RPMI8226 (cell line): ENCODE measurements around the gene BCR.

ENCODE experiments used
- DNase-seq: peaks from one replicate; pipeline ENCODE4 v3.0.0-alpha.2; 2015

The BCR gene

GRCh38 chr22:23218867-23219251, 38.5 kb downstream of the BCR start:
- DNase-seq: no peak

- no peak for DNase-seq
These were observed 39.0 kb downstream of the BCR start for GRCh38 chr22:23219317-23219716.

DNA sequence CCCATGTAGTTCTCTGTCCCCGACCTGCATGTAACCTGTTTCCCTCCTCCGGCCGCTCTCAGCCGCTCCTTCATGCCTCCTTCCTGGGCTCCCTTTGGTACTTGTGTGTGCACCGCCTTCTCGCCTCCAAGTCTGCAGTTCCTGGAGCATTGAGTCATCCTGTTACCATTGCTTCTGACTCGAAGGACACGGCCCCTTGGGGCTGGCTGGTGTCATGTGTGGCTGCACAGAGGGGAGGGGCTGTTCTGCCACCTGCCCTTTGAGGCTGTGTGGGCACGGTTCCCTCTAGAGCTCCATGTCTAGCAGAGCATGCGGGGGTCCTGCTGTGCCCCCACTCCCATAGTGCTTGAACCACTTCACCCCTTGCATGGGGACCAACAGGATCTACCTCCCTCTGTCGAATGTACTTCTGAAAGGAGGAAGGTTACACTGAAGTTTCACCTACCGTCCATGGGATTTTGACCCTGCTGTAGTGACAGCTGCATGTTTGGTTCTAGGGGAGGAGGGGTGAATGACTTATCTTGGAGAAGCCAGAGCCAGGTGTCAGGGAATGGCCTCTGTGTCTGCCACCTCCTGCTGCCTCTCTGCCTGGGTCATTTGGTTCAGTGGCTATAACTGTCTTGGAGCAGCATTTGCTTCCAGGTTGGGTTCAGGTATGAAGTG, 39.6 kb downstream of the BCR start:
- no peak for DNase-seq

DNA sequence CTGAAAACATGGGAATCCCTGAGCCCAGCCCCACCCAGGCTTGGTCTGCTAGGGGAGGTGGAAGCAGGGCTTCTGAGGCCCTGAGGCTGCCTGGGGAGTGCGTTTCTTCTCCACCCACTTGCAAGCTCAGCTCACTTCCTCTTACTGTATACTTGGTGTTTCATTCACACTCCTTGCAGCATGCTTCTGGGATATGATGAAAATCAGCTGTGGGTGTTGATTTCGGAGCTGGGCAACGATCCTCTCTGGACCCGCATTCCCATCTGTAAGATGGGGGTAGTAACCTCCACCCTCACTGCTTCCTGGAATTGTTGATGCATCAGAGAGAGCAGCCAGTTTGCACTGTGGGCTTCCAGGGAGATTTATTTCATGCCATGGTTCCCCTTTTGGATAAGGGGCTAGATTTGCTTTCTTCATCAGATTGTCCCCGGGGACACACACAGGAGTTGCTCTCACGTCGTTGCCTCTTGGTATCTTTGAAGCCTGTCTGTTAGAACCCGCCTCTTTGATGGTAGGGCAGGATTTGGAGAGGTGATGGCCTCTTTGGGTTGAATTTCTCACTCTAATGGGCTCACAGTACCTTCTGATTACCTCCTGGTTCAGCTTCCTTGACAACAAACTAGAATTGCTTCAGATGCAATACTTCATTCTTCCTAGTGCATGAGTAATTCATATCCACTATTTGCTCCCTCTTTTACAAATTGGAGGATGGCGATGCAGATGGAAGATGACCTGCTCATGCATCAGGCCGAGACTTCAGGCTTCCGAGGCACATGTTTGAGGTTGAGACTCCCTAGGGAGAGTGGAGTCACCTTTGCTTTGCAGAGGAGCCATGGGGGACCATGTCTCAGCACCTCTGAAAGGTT, 40.4 kb downstream of the BCR start:
- no peak for DNase-seq

- DNase-seq: no peak
These were observed 41.1 kb downstream of the BCR start for GRCh38 chr22:23221351-23221804.

GRCh38 chr22:23222033-23222792, 41.9 kb downstream of the BCR start:
- no peak for DNase-seq

DNA sequence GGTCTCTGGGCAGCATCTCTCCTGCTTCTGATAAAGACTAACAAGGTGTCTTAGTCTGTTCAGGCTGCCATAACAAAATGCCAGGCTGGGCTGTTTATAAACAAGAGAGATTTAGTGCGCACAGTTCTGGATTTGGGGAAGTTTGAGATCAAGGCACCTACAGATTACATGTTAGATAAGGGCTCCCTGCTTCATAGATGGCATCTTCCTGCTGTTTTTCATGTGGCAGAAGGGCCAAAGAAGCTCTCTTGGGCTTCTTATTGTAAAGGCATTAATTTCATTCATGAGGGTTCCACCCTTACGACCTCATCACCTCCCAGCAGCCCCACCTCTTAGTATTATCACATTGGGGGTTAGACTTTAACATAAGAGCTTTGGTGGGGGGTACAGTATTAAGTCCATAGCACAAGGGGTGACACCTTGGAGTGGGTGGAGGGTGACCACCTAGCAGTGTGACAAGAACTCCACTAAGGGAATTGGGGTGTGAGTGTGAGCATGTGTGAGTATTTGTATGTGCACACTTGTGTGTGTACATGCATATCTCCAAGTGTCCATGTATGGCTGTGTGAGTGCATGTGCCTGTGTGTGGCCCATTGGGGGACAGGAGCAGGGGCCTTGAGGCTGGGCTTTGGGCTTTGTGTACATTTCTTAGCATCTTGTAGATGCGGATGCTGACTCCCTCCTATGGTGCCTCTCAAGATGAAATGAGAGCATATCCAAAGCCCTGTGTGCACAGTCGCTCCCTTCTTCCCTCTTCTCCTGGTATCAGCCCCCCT, 42.7 kb downstream of the BCR start:
- DNase-seq: no peak

- no peak for DNase-seq
These were observed 43.4 kb downstream of the BCR start for GRCh38 chr22:23223569-23224317.

GRCh38 chr22:23224846-23225245, 44.5 kb downstream of the BCR start:
- no peak for DNase-seq

DNA sequence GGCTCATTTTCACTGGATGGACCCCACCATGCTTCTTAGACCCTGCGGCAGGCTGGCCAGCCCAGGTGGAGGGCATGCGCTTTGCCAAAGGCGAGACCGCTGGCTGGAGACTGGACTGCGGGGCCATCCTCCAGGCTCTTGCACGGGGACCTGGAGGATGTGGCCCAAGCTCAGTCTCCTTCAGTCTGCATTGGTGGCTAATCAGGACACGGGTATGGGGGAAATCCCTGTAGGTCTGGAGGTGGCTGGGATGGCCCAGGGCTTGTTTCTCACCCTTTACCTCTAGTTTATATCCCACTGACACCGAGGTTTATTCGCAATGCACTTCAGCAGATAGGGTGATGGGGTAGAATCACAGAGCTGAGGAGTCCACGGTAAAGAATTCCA, 45.0 kb downstream of the BCR start:
- no peak for DNase-seq

GRCh38 chr22:23225724-23226496, 45.6 kb downstream of the BCR start:
- DNase-seq: no peak

- DNase-seq: no peak
These were observed 46.2 kb downstream of the BCR start for GRCh38 chr22:23226497-23226850.

DNA sequence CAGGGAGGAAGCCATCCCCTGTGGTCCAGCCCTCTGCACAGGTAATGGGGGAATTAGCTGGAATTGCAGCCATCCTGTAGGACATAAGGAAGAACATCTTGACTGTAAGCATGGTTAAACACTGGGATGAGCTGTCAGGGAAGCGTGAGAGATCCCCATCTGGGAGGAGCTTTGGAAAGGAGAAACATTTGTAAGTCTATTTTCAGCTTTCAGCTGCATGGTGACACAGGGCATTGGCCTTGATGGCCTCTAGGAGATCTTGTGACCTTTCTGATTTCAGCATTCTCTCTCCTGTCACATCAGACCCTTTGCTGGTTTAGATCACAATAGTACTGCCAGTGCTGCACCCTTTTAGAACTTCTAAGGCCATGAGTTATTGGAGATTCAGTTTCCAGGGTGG, 47.1 kb downstream of the BCR start:
- no peak for DNase-seq

GRCh38 chr22:23228503-23228902, 48.2 kb downstream of the BCR start:
- no peak for DNase-seq

DNA sequence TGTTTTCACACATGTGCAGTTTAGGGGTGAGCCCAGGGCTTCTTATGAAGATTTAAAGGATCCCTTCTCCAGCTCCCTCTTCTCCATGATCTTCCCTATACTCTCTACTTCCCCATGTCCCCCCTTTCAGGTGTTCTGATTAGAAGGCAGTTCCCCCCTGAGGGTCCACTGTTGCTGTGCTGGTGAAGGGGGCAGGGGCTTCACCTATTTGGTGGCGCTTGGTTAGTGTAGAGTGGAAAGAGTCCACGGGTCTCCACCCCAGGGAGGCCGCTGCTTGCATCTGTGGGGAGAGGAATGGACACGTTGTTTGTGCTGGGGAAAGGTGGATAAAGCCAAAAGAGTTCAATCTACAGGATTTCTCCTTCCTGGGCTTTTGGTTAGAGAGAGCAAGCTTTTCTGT, 49.3 kb downstream of the BCR start:
- no peak for DNase-seq

- DNase-seq: no peak
These were observed 50.2 kb downstream of the BCR start for GRCh38 chr22:23230348-23231068.

DNA sequence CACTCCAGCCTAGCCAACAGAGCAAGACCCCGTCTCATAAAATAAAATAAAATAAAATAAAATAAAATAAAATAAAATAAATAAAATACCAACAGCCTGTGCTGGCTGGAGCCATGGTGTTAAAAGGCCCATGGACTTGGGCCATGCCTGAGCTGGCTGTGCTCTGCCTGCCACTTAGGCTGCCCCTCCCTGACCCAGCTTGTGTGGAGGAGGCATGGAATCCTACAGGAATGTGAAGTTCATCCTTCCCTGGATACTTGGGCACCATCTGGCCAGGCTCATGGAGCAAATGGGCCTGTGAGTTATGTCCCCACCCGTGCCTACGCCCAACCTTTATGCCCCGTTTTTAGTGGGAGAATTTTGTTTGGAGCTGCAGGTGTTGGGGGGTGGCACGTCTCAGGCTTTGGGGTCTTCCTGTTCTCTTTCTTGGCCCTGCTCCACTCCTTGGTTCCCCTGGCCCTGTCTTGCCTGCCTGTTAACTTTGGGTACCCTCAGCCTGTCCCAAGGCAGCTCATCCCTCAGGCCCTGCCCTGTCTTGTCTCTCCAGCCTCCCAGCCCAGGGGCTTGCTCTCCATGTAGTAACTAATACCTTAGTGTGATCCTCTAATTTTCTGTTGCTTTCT, 51.3 kb downstream of the BCR start:
- no peak for DNase-seq

DNA sequence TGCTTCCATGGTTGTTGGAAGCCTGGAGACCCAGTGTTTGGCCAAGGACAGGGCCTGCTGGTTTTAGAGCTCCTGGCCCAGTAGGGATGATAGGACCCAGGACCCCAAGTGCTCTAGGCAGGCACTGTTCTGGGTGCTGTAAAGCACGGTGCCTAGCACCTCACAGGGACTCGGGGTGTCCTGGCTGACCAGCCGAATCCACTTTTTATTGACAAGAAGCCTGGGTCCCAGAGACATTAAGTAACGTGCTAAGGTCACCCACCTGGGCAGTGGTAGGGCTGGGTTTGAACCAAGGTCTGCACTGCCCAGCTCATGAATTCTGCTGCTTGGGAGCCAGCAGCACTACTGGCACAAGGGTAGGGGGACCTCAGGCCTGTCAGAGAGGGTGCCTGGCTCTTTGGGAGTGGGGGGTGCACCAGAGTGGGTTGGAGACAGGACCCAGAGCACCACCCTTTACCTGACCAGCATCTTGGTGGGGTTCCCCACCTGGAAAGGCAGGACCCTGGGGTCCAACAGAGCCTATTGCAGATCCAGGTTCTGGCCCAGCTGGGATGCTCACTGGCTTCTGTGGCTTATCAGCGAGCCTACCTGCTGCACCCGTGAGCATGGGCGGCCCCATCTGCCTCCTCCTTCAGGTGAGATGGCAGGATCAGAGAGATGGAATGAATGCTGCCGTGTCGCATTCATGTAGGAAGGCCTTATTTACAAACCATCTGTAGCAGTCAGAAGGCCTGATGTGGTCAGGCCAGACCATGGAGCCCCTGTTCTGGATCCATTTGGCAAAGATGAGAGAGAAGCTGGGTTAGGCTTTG, 52.0 kb downstream of the BCR start:
- DNase-seq: no peak

- DNase-seq: no peak
These were observed 52.8 kb downstream of the BCR start for GRCh38 chr22:23233084-23233531.
